ENCODE measurements around the gene BRCA1.

BRCA1 gene

GRCh38 chr17:43092901-43093300 is 32.3 kb downstream of the BRCA1 start (continued):
- no peak for TF ChIP-seq ZNF565 (CRISPR knock-in tag; conservative IDR thresholded peaks at IDR 0.05; ENCODE audit: low read depth)
- no peak for TF ChIP-seq TOX (CRISPR knock-in tag; IDR thresholded peaks at IDR 0.05; ENCODE audit: borderline replicate concordance)
- TF ChIP-seq ZNF8 (CRISPR knock-in tag; IDR thresholded peaks at IDR 0.05): no peak

- TF ChIP-seq ZFP3 (CRISPR knock-in tag; IDR thresholded peaks at IDR 0.05): no peak
- no peak for TF ChIP-seq BACH2 (CRISPR knock-in tag; IDR thresholded peaks at IDR 0.05; ENCODE audit: borderline replicate concordance)
- no peak for TF ChIP-seq GLIS3 (CRISPR knock-in tag; IDR thresholded peaks at IDR 0.05)
- no peak for TF ChIP-seq ZC3H10 (CRISPR knock-in tag; IDR thresholded peaks at IDR 0.05)
- no peak for TF ChIP-seq ZFP30 (CRISPR knock-in tag; IDR thresholded peaks at IDR 0.05)
- TF ChIP-seq ZNF8 (CRISPR knock-in tag; IDR thresholded peaks at IDR 0.05): no peak
- TF ChIP-seq CREB5 (CRISPR knock-in tag; IDR thresholded peaks at IDR 0.05; ENCODE audit: low read depth): no peak
- no peak for TF ChIP-seq TOX (CRISPR knock-in tag; IDR thresholded peaks at IDR 0.05; ENCODE audit: borderline replicate concordance)
- TF ChIP-seq TCF4 (CRISPR knock-in tag; IDR thresholded peaks at IDR 0.05; ENCODE audit: borderline replicate concordance): no peak
- TF ChIP-seq PATZ1 (CRISPR knock-in tag; IDR thresholded peaks at IDR 0.05; ENCODE audit: borderline replicate concordance): no peak
- TF ChIP-seq ZNF565 (CRISPR knock-in tag; conservative IDR thresholded peaks at IDR 0.05; ENCODE audit: low read depth): no peak
- no peak for TF ChIP-seq CSRNP3 (CRISPR knock-in tag; IDR thresholded peaks at IDR 0.05)
- no peak for TF ChIP-seq ISL1 (CRISPR knock-in tag; IDR thresholded peaks at IDR 0.05)
- no peak for ATAC-seq
These were observed 35.1 kb downstream of the BRCA1 start for GRCh38 chr17:43090022-43090421.

GRCh38 chr17:43085474-43085873 is 39.7 kb downstream of the BRCA1 start:
- ATAC-seq: peak; percentile 34; the same call in 1 of the 3 replicates
- TF ChIP-seq ZFP3 (CRISPR knock-in tag; IDR thresholded peaks at IDR 0.05) (no peak), ZNF565 (CRISPR knock-in tag; conservative IDR thresholded peaks at IDR 0.05; ENCODE audit: low read depth) (no peak), RARB (CRISPR knock-in tag; IDR thresholded peaks at IDR 0.05) (no peak), GLIS3 (CRISPR knock-in tag; IDR thresholded peaks at IDR 0.05) (no peak), CSRNP3 (CRISPR knock-in tag; IDR thresholded peaks at IDR 0.05) (no peak), SNAI2 (CRISPR knock-in tag; IDR thresholded peaks at IDR 0.05) (no peak), OSR1 (CRISPR knock-in tag; IDR thresholded peaks at IDR 0.05) (no peak)

GRCh38 chr17:43079641-43080302 is 45.4 kb downstream of the BRCA1 start:
- ATAC-seq: no peak
- no peak for TF ChIP-seq POU6F1 (CRISPR knock-in tag; IDR thresholded peaks at IDR 0.05; ENCODE audit: borderline replicate concordance, low read depth)
- no peak for TF ChIP-seq RARB (CRISPR knock-in tag; IDR thresholded peaks at IDR 0.05)
- no peak for TF ChIP-seq PPARA (CRISPR knock-in tag; IDR thresholded peaks at IDR 0.05; ENCODE audit: borderline replicate concordance)
- no peak for TF ChIP-seq PATZ1 (CRISPR knock-in tag; IDR thresholded peaks at IDR 0.05; ENCODE audit: borderline replicate concordance)
- TF ChIP-seq ISL1 (CRISPR knock-in tag; IDR thresholded peaks at IDR 0.05): no peak
- TF ChIP-seq ZNF70 (CRISPR knock-in tag; IDR thresholded peaks at IDR 0.05): no peak
- TF ChIP-seq BACH2 (CRISPR knock-in tag; IDR thresholded peaks at IDR 0.05; ENCODE audit: borderline replicate concordance): no peak
- TF ChIP-seq ESRRG (CRISPR knock-in tag; IDR thresholded peaks at IDR 0.05): no peak
- no peak for TF ChIP-seq GLIS3 (CRISPR knock-in tag; IDR thresholded peaks at IDR 0.05)
- TF ChIP-seq TSHZ2 (CRISPR knock-in tag; IDR thresholded peaks at IDR 0.05): no peak
- no peak for TF ChIP-seq ARNTL (CRISPR knock-in tag; IDR thresholded peaks at IDR 0.05; ENCODE audit: borderline replicate concordance, low read depth)
- TF ChIP-seq ZC3H10 (CRISPR knock-in tag; IDR thresholded peaks at IDR 0.05): no peak
- no peak for TF ChIP-seq ZFP30 (CRISPR knock-in tag; IDR thresholded peaks at IDR 0.05)
